Neural crest cell (in vitro differentiated cells): Measurements from ENCODE around the gene HNRNPA3. TPM values are rescaled to one million over a fixed set of nuclear protein-coding genes. Genes with fewer than 3 reads are reported as not detected.
"Not testable (repeated sequence)": the region's sequence is repeated elsewhere in the genome, so short reads cannot be mapped to it uniquely, and the experiment has no call there.

ENCODE experiments used
- DNase-seq: peaks from one replicate; pipeline ENCODE4 v3.0.0; 2021; ENCODE audit warnings: low read depth, mixed read lengths, low spot score
- H3K27ac Mint-ChIP-seq: one replicate; pipeline ENCODE4 v1.8.0; 2021; ENCODE audit warnings: mild to moderate bottlenecking, mixed read lengths; ENCODE audit not compliant: unreplicated experiment
- H3K27me3 Mint-ChIP-seq: 2 replicates; pipeline ENCODE4 v1.8.0; 2021; ENCODE audit warnings: low read depth, mild to moderate bottlenecking, mixed read lengths
- H3K36me3 Mint-ChIP-seq: 2 replicates; pipeline ENCODE4 v1.8.0; 2021; ENCODE audit warnings: low read depth, mild to moderate bottlenecking, mixed read lengths
- H3K4me1 Mint-ChIP-seq: 2 replicates; pipeline ENCODE4 v1.8.0; 2021; ENCODE audit warnings: mixed read lengths
- H3K4me3 Mint-ChIP-seq: one replicate; pipeline ENCODE4 v1.8.0; 2021; ENCODE audit warnings: mild to moderate bottlenecking, mixed read lengths
- H3K9me3 Mint-ChIP-seq: 2 replicates; pipeline ENCODE4 v1.8.0; 2021; ENCODE audit warnings: mixed read lengths
- total RNA-seq: library from RNA; stranded (reverse); gene quantifications from 2 replicates; pipeline ENCODE4 v1.2.1, GENCODE V29; 2021
- TF ChIP-seq, protein P1 (sequence below): fragments of 200-600 bp; sonication (generic); conservative IDR thresholded peaks from 2 replicates; pipeline ENCODE4 v1.5.0; 2021; ENCODE audit warnings: antibody characterized with exemption, mild to moderate bottlenecking

The HNRNPA3 gene
- total RNA-seq, 1 donor from 2014 or later, result 397 TPM

DNA sequence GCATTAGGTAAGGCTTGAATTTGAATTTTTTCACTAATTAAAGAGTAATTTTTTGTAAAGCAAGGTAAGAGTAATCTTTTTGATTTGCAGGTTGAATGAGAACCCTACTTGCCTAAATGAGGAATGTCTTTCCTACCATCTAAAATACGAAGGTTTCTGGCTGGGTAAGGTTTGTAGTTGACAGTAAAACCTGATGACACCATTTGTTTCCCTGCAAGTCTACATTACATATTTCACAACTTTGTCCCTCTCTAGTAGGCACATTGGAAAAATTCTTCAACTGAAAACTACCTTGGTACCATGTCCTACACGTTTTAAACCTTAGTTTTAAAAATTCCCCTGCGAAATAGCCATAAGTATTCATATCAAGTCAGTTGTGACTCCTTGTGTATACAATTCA is 9.4 kb downstream of the HNRNPA3 start:
- no peak for DNase-seq
- no peaks in the 10 kb centered on the region for H3K9me3 Mint-ChIP-seq
- H3K27ac Mint-ChIP-seq, result no peak overlapping the region
- no peaks in the 10 kb centered on the region for H3K27me3 Mint-ChIP-seq
- H3K4me3 Mint-ChIP-seq, result no peak overlapping the region
- TF ChIP-seq, protein P1, sequence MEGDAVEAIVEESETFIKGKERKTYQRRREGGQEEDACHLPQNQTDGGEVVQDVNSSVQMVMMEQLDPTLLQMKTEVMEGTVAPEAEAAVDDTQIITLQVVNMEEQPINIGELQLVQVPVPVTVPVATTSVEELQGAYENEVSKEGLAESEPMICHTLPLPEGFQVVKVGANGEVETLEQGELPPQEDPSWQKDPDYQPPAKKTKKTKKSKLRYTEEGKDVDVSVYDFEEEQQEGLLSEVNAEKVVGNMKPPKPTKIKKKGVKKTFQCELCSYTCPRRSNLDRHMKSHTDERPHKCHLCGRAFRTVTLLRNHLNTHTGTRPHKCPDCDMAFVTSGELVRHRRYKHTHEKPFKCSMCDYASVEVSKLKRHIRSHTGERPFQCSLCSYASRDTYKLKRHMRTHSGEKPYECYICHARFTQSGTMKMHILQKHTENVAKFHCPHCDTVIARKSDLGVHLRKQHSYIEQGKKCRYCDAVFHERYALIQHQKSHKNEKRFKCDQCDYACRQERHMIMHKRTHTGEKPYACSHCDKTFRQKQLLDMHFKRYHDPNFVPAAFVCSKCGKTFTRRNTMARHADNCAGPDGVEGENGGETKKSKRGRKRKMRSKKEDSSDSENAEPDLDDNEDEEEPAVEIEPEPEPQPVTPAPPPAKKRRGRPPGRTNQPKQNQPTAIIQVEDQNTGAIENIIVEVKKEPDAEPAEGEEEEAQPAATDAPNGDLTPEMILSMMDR, result no peak
- peaks cover 23% of the 10 kb centered on the region for H3K4me1 Mint-ChIP-seq
- peaks cover 26% of the 10 kb centered on the region for H3K36me3 Mint-ChIP-seq

DNA sequence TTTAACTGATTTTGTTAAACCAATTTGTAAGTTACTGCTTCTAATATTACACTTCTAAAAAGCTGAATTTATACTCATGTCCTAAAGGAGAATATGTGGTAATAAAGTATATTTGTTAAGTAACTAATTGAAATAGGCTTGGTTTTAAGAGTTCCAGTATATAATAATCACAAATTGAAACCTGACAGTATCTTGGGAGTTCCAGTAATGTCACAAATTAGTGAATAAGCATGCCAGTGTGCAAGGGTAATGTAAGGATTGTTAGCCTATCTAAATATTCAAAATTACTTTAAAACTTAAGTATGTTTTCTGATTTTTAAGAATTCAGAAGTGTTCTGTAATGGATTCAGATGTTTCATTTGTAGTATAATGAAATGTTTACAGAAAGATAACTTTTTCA is 10.8 kb downstream of the HNRNPA3 start:
- H3K4me3 Mint-ChIP-seq, DNase-seq, H3K27ac Mint-ChIP-seq, H3K27me3 Mint-ChIP-seq, H3K9me3 Mint-ChIP-seq: not testable (repeated sequence)
- Mint-ChIP-seq H3K36me3 (peaks cover 17% of the 10 kb centered on the region), H3K4me1 (peaks cover 29% of the 10 kb centered on the region)

DNA sequence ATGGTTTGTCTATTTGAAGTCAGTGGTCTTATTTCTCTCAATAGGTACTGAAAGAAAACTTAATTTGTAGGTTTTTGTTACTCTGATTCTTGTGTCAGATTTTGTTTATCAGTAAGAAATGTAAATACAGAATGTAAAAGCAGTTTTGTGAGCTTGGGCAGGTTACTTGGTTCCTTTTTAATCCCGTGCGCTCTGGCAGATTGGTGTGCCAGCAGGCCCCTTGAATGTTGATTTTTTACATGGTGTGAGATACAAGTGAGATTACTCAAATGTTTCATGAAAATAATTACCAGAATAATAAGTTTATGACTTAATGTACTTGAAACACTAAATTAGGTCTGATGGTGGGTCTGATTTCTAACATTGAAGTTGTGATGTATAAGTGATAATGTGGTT is 13.4 kb downstream of the HNRNPA3 start:
- H3K4me3 Mint-ChIP-seq, result no peak overlapping the region
- no peaks in the 10 kb centered on the region for H3K9me3 Mint-ChIP-seq
- TF ChIP-seq, protein P1, result no peak
- H3K4me1 Mint-ChIP-seq, result peaks cover 24% of the 10 kb centered on the region
- peaks cover 12% of the 10 kb centered on the region for H3K36me3 Mint-ChIP-seq
- DNase-seq, result no peak
- no peak overlapping the region for H3K27ac Mint-ChIP-seq
- H3K27me3 Mint-ChIP-seq, result no peaks in the 10 kb centered on the region

DNA sequence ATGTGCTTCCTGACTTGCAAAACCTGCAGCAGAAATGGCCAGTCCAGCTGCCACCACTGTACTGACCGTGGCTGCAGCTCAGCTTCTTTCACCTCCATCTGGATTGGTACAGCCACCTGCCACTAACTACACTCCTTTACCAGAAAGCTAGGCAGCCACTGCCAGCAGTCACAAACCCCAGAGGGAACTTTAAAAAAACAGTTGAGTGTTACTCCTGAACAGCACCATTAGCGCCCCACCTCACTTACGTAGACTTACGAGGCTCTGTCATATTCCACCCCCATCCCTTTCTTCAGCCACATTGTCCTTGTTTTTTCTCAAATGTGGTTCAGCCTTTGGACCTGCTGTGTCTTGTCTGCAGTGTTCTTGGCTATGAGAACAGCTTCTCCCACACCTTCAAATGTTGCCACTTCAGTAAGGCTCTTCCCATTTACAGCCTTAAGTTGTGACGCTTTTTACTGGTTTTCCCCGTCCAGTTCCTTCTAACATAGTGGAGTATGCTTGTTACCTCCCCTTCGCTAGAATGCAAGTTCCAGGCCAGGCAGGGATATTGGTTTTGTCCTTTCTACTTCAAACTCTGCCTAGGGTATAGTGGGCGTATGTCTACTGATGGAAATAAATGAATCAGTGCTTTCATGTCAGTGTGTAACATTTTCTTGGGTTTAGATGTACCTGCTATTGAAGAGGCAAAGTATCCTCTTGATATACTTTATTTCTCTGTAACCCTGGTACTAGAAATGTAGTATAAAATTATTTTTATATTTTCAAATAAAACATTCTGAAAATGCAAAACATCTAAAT is 17.0 kb downstream of the HNRNPA3 start:
- Mint-ChIP-seq H3K27ac (peak overlapping the region; percentile 78), H3K4me3 (no peak overlapping the region), H3K9me3 (no peaks in the 10 kb centered on the region), H3K4me1 (peaks cover 27% of the 10 kb centered on the region), H3K36me3 (peaks cover 4% of the 10 kb centered on the region), H3K27me3 (no peaks in the 10 kb centered on the region)
- no peak for DNase-seq
- TF ChIP-seq, protein P1, result no peak

DNA sequence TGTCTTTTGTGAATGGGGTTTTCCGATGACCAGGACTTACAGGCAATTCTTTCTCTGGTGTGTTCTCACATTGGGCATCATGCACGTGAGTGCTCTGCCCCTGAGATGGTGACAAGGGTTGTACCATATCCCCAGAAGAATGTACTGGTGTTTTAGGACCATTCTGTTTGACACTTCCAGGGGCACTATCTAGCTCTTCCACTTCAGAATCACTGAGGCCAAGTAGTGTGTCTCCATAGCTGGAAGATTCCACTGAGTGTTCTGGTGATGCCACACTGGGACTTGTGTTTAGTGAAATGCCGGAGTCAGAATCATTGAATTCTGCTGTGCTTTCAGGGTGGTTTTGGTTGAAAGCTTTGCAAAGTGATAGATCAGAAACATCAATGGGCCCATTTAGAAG is 18.7 kb downstream of the HNRNPA3 start:
- no peaks in the 10 kb centered on the region for H3K9me3 Mint-ChIP-seq
- DNase-seq, result no peak
- H3K4me1 Mint-ChIP-seq, result peaks cover 23% of the 10 kb centered on the region
- H3K36me3 Mint-ChIP-seq, result peaks cover 4% of the 10 kb centered on the region
- no peak overlapping the region for H3K4me3 Mint-ChIP-seq
- H3K27me3 Mint-ChIP-seq, result no peaks in the 10 kb centered on the region
- TF ChIP-seq, protein P1, result no peak
- H3K27ac Mint-ChIP-seq, result no peak overlapping the region

DNA sequence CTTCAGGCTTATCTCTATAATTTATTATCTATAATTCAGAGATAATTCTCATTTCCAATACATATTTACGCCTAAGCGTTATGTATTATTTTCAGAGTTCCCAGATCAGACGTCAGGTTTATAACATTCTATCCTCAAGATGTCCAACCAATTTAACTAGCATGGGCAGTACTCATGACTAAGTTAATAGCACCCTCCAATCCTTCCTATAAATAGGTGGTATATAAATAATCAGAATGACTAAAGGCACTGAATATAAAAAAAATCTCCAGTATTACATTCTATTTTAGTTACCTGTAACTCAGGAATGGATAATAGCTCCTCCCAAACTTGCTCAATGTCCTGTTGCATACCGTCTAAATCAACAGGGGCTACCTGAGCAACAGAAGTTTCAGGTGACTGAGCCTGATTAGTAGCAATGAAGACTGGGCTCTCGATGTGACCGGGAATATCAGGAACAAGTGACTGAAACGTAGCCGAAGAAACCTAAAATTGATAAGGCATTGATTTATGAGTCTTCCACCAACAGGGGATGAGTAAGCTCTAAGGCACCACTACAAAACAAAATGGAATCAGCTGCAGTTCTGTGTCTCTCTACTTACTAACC is 19.6 kb downstream of the HNRNPA3 start:
- no peak for DNase-seq
- Mint-ChIP-seq H3K27ac (no peak overlapping the region), H3K4me3 (no peak overlapping the region), H3K4me1 (peaks cover 17% of the 10 kb centered on the region), H3K9me3 (no peaks in the 10 kb centered on the region), H3K36me3 (peaks cover 4% of the 10 kb centered on the region), H3K27me3 (no peaks in the 10 kb centered on the region)
- TF ChIP-seq, protein P1, result no peak
